SK-N-SH (cell line): Measurements from ENCODE around the gene DCAF16. TPM values are rescaled to one million over a fixed set of nuclear protein-coding genes. Genes with fewer than 3 reads are reported as not detected.

Source experiments
- CTCF ChIA-PET: fragments of 300-600, 350-600 bp; formaldehyde crosslinking; extraction: SDS; loops from one replicate; lab custom pipeline; 2021; lab: Yijun Ruan, JAX
- POLR2A ChIA-PET: fragments of 350-600 bp; sonication (Branson Sonifier 250); formaldehyde crosslinking; extraction: SDS; loops from one replicate; lab custom pipeline; 2020; ENCODE audit warnings: antibody characterized with exemption, inconsistent platforms; lab: Yijun Ruan, JAX
- DNase-seq: peaks from one replicate; pipeline ENCODE4 v3.0.0; 2012
- H2AFZ ChIP-seq: fragments of 200-600 bp; sonication (generic); 2 replicates; pipeline ENCODE4 v1.8.1; 2016; ENCODE audit warnings: antibody characterized with exemption, mild to moderate bottlenecking, low read depth
- H3F3A ChIP-seq: fragments of 200-600 bp; sonication (generic); replicated peaks from 2 replicates; pipeline ENCODE3; 2016; ENCODE audit warnings: antibody characterized with exemption, mild to moderate bottlenecking; ENCODE audit not compliant: insufficient read depth
- H3K27ac ChIP-seq, 2 experiments: fragments of 200-500 bp in 1 of 2; fragments of 200-600 bp in 1 of 2; sonication (Bioruptor generic) in 1 of 2; sonication (generic), shearing (Covaris generic) in 1 of 2; 2 replicates each; pipeline versions ENCODE4 v1.5.1 to v1.6.1; 2014 to 2016; ENCODE audit warnings: low read depth in 2 of 2, inconsistent platforms in 1 of 2, low read length in 1 of 2, mild to moderate bottlenecking in 1 of 2, mixed read lengths in 1 of 2
- H3K27me3 ChIP-seq: fragments of 200-600 bp; sonication (generic), shearing (Covaris generic); 2 replicates; pipeline ENCODE4 v1.6.1; 2016; ENCODE audit warnings: mixed run types; ENCODE audit not compliant: insufficient read depth
- H3K36me3 ChIP-seq, 2 experiments: fragments of 200-500 bp in 1 of 2; fragments of 200-600 bp in 1 of 2; sonication (Bioruptor generic) in 1 of 2; sonication (generic) in 1 of 2; replicated peaks in 1 of 2; 2 replicates each; pipeline versions ENCODE3 to v1.5.1; 2014 to 2016; ENCODE audit warnings: low read length in 1 of 2, mild to moderate bottlenecking in 1 of 2; ENCODE audit not compliant: insufficient read depth in 2 of 2, control insufficient read depth in 1 of 2
- H3K4me1 ChIP-seq, 2 experiments: fragments of 200-500 bp in 1 of 2; fragments of 200-600 bp in 1 of 2; sonication (Bioruptor generic) in 1 of 2; sonication (generic), shearing (Covaris generic) in 1 of 2; 2 replicates each; pipeline versions ENCODE4 v1.5.1 to v1.6.1; 2014 to 2016; ENCODE audit warnings: low read depth in 1 of 2, low read length in 1 of 2, mixed run types in 1 of 2; ENCODE audit not compliant: insufficient read depth in 2 of 2, control insufficient read depth in 1 of 2
- H3K4me2 ChIP-seq: fragments of 200-600 bp; sonication (generic), shearing (Covaris generic); 2 replicates; pipeline ENCODE4 v1.6.1; 2017; ENCODE audit warnings: mixed run types
- H3K4me3 ChIP-seq, 2 experiments: fragments of 200-500 bp in 1 of 2; fragments of 200-600 bp in 1 of 2; sonication (Bioruptor generic) in 1 of 2; sonication (generic), shearing (Covaris generic) in 1 of 2; 2 replicates each; pipeline versions ENCODE4 v1.5.1 to v1.8.1; 2014 to 2016; ENCODE audit warnings: low read depth in 2 of 2, inconsistent platforms in 1 of 2, low read length in 1 of 2, mild to moderate bottlenecking in 1 of 2, mixed read lengths in 1 of 2, moderate library complexity in 1 of 2
- H3K79me2 ChIP-seq: fragments of 200-600 bp; sonication (generic); 2 replicates; pipeline ENCODE4 v1.8.1; 2017; ENCODE audit warnings: mild to moderate bottlenecking; ENCODE audit not compliant: insufficient read depth
- H3K9ac ChIP-seq: fragments of 200-600 bp; sonication (generic); 2 replicates; pipeline ENCODE4 v1.6.1; 2017; ENCODE audit warnings: mixed run types
- H3K9me2 ChIP-seq: fragments of 200-600 bp; sonication (generic); 2 replicates; pipeline ENCODE4 v1.6.1; 2017; ENCODE audit warnings: mixed run types
- H3K9me3 ChIP-seq: fragments of 200-600 bp; sonication (generic); 2 replicates; pipeline ENCODE4 v1.6.1; 2017; ENCODE audit warnings: mixed run types, mild to moderate bottlenecking, moderate library complexity
- H4K20me1 ChIP-seq: fragments of 200-600 bp; sonication (generic); 2 replicates; pipeline ENCODE4 v1.6.1; 2017; ENCODE audit warnings: mild to moderate bottlenecking, mixed run types; ENCODE audit not compliant: insufficient read depth
- CHD2 ChIP-seq: fragments of 150-350 bp; IDR thresholded peaks from 2 replicates; pipeline ENCODE4 v1.6.1; 2018; ENCODE audit warnings: low read length; ENCODE audit not compliant: partially characterized antibody
- ELF1 ChIP-seq: IDR thresholded peaks from 2 replicates; pipeline ENCODE4 v1.4.0; 2012
- EP300 ChIP-seq, 2 experiments: IDR thresholded peaks; 2 replicates each; pipeline versions ENCODE4 v1.4.0 to v1.6.1; 2012; ENCODE audit warnings: borderline replicate concordance in 1 of 2, low read depth in 1 of 2, low read length in 1 of 2
- EZH2phosphoT487 ChIP-seq: fragments of 200-600 bp; sonication (generic); IDR thresholded peaks from 2 replicates; pipeline ENCODE4 v1.6.1; 2017; ENCODE audit warnings: low read depth, mixed run types, mild to moderate bottlenecking, antibody characterized with exemption, moderate library complexity, borderline replicate concordance
- FOSL2 ChIP-seq: IDR thresholded peaks from 2 replicates; pipeline ENCODE4 v1.4.0; 2012; ENCODE audit warnings: low read depth, mild to moderate bottlenecking, moderate library complexity, borderline replicate concordance
- FOXJ3 ChIP-seq: sonication (generic); formaldehyde crosslinking; IDR thresholded peaks from 2 replicates; pipeline ENCODE4 v1.5.1; 2020; ENCODE audit warnings: mild to moderate bottlenecking, missing genetic modification reagents
- FOXM1 ChIP-seq: IDR thresholded peaks from 2 replicates; pipeline ENCODE4 v1.4.0; 2012; ENCODE audit warnings: low read depth, mild to moderate bottlenecking
- GABPA ChIP-seq: IDR thresholded peaks from 2 replicates; pipeline ENCODE4 v1.4.0; 2012; ENCODE audit warnings: low read depth, mild to moderate bottlenecking
- MXI1 ChIP-seq: IDR thresholded peaks from 2 replicates; pipeline ENCODE4 v1.6.1; 2012; ENCODE audit warnings: mild to moderate bottlenecking, low read depth, low read length, improper control_type of control experiment
- NFIC ChIP-seq: IDR thresholded peaks from 2 replicates; pipeline ENCODE4 v1.4.0; 2012; ENCODE audit warnings: borderline replicate concordance
- NRF1 ChIP-seq: IDR thresholded peaks from 2 replicates; pipeline ENCODE4 v1.6.1; 2012; ENCODE audit warnings: low read depth, mild to moderate bottlenecking, low read length
- RCOR1 ChIP-seq: fragments of 150-350 bp; IDR thresholded peaks from 2 replicates; pipeline ENCODE4 v1.6.1; 2017; ENCODE audit warnings: antibody characterized with exemption, low read length
- TAF1 ChIP-seq: IDR thresholded peaks from 2 replicates; pipeline ENCODE4 v1.6.1; 2012; ENCODE audit warnings: low read depth, mild to moderate bottlenecking, low read length, moderate library complexity, borderline replicate concordance
- TEAD4 ChIP-seq: IDR thresholded peaks from 2 replicates; pipeline ENCODE4 v1.4.0; 2012; ENCODE audit warnings: mild to moderate bottlenecking, borderline replicate concordance; ENCODE audit not compliant: insufficient read depth
- USF2 ChIP-seq: fragments of 150-350 bp; IDR thresholded peaks from 2 replicates; pipeline ENCODE4 v1.6.1; 2017; ENCODE audit warnings: antibody characterized with exemption, low read length, low read depth, borderline replicate concordance
- WGBS: methylation state at CpG from one replicate; pipeline ENCODE4 v1.1.6; 2017; ENCODE audit warnings: low lambda C conversion rate; 5-methylcytosine and 5-hydroxymethylcytosine counted together
- polyA plus RNA-seq, 3 experiments: library from polyadenylated mRNA; depleted of rRNA; stranded (reverse); fragments of >200 nt; gene quantifications; 2 replicates each; pipeline ENCODE4 v1.2.3, GENCODE V29; 2012
- TF ChIP-seq, protein P1 (sequence below): fragments of 150-350 bp; IDR thresholded peaks from 2 replicates; pipeline ENCODE4 v1.6.1; 2016; ENCODE audit warnings: mild to moderate bottlenecking, low read depth, low read length
- TF ChIP-seq, protein P2 (sequence below): IDR thresholded peaks from 2 replicates; pipeline ENCODE4; 2012
- TF ChIP-seq, protein P3 (sequence below): IDR thresholded peaks from 2 replicates; pipeline ENCODE4 v1.4.0; 2012; ENCODE audit warnings: low read depth

DCAF16 gene
- polyA plus RNA-seq, 1 of the 3 experiments (the other 2 are of a cell fraction) = 23.5 TPM

GRCh38 chr4:17816142-17816541 is 5.6 kb upstream of the DCAF16 start:
- Histone ChIP-seq H3K4me1 (peaks cover 0 to 6% of the 10 kb centered on the region in 2 experiments; a peak in 2 of 4 replicates), H3K9me3 (no peaks in the 10 kb centered on the region), H3K27ac (no peak overlapping the region; a peak in 1 of 4 replicates), H3K4me2 (no peak overlapping the region), H3F3A (peaks cover 14% of the 10 kb centered on the region), H4K20me1 (no peaks in the 10 kb centered on the region), H3K79me2 (peaks cover 100% of the 10 kb centered on the region), H3K36me3 (peaks cover 7 to 22% of the 10 kb centered on the region in 2 experiments), H3K27me3 (no peaks in the 10 kb centered on the region), H3K4me3 (no peak overlapping the region), H3K9ac (no peak overlapping the region), H3K9me2 (no peaks in the 10 kb centered on the region), H2AFZ (no peak overlapping the region; the same call in 1 of the 2 replicates)
- no peak for DNase-seq
- ChIA-PET POLR2A (interaction anchor here (0.6 kb wide), 1 partner anchor 201 kb away, joined by 3 read pairs; no protein-coding TSS in a partner anchor), CTCF (interaction anchor here (0.6 to 2.6 kb wide), 19 partner anchors 8 to 1876 kb away, joined by 3 to 40 read pairs (median 4); partner anchors contain the start of gene LCORL)
- no peak for TF ChIP-seq EZH2phosphoT487
- TF ChIP-seq, protein P1, sequence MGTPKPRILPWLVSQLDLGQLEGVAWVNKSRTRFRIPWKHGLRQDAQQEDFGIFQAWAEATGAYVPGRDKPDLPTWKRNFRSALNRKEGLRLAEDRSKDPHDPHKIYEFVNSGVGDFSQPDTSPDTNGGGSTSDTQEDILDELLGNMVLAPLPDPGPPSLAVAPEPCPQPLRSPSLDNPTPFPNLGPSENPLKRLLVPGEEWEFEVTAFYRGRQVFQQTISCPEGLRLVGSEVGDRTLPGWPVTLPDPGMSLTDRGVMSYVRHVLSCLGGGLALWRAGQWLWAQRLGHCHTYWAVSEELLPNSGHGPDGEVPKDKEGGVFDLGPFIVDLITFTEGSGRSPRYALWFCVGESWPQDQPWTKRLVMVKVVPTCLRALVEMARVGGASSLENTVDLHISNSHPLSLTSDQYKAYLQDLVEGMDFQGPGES = no peak
- no peak for TF ChIP-seq CHD2
- no peak for TF ChIP-seq NRF1
- no peak for TF ChIP-seq USF2
- no peak for TF ChIP-seq FOXJ3 (CRISPR knock-in tag)
- no peak for TF ChIP-seq FOXM1
- TF ChIP-seq, protein P2, sequence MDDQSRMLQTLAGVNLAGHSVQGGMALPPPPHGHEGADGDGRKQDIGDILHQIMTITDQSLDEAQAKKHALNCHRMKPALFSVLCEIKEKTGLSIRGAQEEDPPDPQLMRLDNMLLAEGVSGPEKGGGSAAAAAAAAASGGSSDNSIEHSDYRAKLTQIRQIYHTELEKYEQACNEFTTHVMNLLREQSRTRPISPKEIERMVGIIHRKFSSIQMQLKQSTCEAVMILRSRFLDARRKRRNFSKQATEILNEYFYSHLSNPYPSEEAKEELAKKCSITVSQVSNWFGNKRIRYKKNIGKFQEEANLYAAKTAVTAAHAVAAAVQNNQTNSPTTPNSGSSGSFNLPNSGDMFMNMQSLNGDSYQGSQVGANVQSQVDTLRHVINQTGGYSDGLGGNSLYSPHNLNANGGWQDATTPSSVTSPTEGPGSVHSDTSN = no peak
- no peak for TF ChIP-seq TEAD4
- TF ChIP-seq ELF1 = no peak
- TF ChIP-seq GABPA = no peak
- no peak for TF ChIP-seq FOSL2
- TF ChIP-seq RCOR1 = no peak
- no peak for TF ChIP-seq MXI1
- no peak for TF ChIP-seq NFIC
- TF ChIP-seq TAF1 = no peak
- TF ChIP-seq, protein P3, sequence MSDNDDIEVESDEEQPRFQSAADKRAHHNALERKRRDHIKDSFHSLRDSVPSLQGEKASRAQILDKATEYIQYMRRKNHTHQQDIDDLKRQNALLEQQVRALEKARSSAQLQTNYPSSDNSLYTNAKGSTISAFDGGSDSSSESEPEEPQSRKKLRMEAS = no peak
- no peak for TF ChIP-seq EP300 (IDR thresholded peaks at IDR 0.05; ENCODE audit: borderline replicate concordance in 1 of 2, low read depth in 1 of 2, low read length in 1 of 2)
- WGBS = over 99% methylated on average over 12 of the region's 12 CpGs
